AG08395 (cell line): ENCODE data around the gene FRAS1.
"Not testable (repeated sequence)": the region's sequence is repeated elsewhere in the genome, so short reads cannot be mapped to it uniquely, and the experiment has no call there.

Experiments
- DNase-seq: peaks from one replicate; pipeline ENCODE4 v3.0.0; 2012; ENCODE audit warnings: mixed read lengths, low spot score

The FRAS1 gene

GRCh38 chr4:78120144-78120880 is 63.2 kb downstream of the FRAS1 start:
- DNase-seq, result no peak

DNA sequence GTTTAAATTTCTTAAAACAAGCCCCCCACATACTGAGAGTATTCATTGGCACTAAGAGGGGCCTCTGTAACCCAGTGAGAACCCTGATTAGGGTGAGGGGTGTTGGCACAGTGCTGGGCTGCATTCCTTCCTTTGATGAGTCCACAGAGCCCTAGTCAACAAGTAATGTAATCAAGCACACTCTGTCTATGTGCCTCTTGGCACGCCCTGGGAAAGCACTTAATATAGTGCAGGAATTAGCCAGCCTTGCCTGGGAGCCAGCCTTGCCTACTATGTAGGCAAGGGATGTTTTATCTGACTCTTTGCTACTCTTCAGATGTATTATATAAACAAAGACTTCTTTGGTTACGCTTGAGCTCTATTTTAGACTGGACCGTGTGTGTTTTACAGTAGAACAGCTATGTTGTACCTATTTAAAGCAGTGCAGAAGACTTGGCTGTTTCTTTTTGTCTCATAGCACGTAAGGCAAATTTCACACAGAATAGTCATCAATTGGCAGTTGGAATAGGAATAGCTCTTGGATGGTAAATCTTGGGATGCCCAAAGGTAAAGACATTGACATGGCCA is 64.3 kb downstream of the FRAS1 start:
- DNase-seq, result no peak

- not testable (repeated sequence) for DNase-seq
Measured at GRCh38 chr4:78125834-78126331, 68.8 kb downstream of the FRAS1 start.

GRCh38 chr4:78129383-78130108 is 72.4 kb downstream of the FRAS1 start:
- DNase-seq, result no peak

GRCh38 chr4:78131403-78131802 is 74.3 kb downstream of the FRAS1 start:
- DNase-seq, result peak; percentile 61

DNA sequence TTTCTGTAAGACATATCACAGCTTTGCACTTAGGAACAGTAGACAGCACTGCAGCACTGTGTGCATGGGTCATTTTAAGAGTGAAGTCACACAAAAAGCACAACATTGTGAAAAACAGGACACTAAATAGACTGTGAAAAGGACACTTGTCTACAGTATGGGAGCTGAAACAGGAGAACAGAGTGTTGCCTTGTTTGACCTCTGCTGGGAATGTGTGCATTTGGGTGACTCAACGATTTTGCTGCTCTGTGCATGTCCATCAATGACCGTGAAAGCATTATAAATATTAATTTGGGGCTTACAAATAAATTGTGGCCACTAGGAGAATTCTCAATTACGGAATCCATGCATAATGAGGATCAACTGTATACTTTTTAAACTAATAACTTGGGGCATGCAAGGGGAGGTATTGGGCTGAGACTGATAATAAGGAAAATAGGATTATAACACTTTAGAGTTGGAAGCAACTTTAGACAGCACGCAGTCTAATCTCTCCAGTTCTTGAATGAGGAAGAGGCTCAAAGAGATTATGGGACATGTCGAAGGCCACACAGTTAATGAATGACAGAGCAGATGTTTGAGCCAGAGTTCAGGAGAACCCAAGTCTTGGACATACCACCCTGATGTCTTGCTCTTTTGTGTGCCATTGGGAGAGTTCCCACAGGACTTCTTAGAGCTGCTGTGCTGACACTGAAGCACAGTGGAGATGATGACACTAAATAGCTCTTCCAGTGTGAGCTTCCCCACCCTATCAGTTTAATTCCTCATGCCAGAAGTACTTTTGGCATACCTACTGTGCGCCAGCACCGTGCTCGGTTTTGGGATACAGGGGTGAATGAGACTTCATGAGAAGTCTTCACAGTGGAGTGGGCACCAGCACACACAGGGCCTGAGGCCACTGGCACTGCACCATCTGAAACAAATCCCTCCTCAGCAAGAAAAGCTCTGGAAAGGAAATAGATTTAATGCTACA is 79.3 kb downstream of the FRAS1 start:
- DNase-seq, result no peak

DNA sequence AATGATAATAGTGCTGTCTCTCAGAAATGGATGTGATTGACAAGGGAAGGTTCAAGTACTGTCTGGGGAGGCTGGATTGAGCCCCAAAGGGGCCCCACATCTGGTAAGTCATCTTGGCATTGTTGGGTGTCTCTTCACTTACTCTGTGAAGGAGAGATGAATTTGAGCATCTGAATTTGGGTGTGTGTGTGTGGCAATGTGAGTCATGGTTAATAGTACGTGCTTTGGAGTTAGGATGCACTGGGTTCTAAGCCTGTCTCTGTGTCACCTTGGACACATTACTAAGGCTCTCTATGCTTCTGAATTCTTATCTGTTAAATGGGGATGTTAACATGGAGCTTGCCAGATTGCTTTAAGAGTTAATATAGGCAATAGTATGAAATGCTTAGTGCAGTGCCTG is 80.4 kb downstream of the FRAS1 start:
- DNase-seq, result peak; percentile 12

GRCh38 chr4:78138252-78138651 is 81.1 kb downstream of the FRAS1 start:
- no peak for DNase-seq

- no peak for DNase-seq
Measured at GRCh38 chr4:78143634-78144033, 86.5 kb downstream of the FRAS1 start.

DNA sequence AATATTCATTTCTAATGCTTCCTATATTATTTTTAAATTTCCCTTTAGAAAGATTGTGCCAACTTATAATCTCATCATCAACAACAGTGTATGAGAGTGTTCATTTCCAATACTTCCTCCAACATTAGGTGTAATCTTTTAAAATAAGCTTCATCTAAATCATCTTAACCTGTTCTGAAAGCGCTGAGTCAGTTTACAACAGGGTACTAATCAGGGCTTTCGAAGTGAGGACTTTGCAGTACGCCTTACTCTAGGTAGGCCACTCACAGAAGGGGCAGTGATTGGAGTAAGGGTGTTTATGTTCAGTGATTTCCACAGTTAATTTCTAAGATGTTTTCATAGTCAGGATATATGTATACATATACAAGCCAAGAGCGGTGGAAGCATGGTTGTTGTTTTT is 87.9 kb downstream of the FRAS1 start:
- DNase-seq, result no peak

- DNase-seq, result no peak
Measured at GRCh38 chr4:78145622-78146021, 88.5 kb downstream of the FRAS1 start.

- no peak for DNase-seq
Measured at GRCh38 chr4:78149751-78150542, 92.8 kb downstream of the FRAS1 start.

GRCh38 chr4:78150543-78150864 is 93.4 kb downstream of the FRAS1 start:
- DNase-seq, result no peak

DNA sequence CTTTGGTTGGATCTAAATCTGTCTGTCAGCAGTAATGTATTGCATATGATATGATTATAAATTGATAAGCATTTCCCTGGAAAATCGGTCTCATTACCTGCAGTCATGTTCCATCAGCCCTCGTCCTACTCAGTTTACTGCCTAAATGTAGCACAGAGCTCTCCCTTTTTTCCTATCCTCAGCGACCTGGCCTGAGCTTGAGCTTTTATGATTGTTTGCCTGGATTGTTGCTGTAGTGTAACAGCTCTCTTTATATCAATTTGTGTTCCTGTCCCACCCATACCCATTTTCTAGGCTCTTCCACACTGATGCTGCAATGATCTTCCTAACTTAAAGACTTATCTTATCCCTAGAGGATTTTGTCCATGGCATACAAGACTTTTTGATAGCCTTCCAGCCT is 95.7 kb downstream of the FRAS1 start:
- DNase-seq, result no peak

- DNase-seq, result no peak
Measured at GRCh38 chr4:78154972-78155590, 98.0 kb downstream of the FRAS1 start.

GRCh38 chr4:78155616-78156105 is 98.5 kb downstream of the FRAS1 start:
- peak; percentile 19 for DNase-seq

GRCh38 chr4:78156520-78156919 is 99.4 kb downstream of the FRAS1 start:
- DNase-seq, result no peak

DNA sequence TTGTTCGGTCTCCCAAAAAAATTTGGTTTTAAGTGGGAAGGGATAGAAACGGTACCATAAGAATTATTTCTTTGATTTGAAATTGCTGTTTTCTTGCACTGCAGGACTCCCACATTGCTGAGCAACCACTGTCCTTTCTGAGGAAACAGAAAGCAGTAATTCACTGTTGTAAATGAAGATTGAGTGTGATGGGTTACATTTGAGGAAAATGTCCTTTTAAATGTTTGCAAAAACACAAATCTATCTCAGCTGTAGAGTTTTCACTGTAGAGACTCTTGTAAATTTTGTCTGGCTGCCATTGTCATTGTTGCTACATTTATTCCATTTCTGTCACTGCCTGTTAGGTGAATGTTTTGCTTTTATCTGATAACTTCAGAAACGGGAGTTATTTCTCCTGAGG is 105.2 kb downstream of the FRAS1 start:
- DNase-seq, result no peak

DNA sequence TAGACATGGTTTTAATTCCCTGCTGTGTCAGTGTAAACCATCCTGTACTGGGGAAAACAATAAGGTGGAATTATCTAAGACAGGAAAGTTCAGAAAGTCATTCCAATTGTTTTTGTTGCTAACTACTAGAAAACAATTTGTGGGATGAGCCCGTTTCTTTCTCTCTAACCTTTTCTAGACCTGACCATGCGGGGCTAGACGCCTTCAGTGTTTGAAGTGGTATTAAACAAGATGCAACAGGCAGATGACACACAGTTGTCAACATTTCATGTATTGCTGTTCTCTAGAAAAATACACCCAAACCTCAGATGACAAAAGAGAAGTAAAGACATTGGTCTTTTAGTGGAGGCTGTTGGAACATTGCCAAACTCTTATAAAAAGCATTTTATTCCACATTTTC is 105.7 kb downstream of the FRAS1 start:
- no peak for DNase-seq

GRCh38 chr4:78165758-78166157 is 108.6 kb downstream of the FRAS1 start:
- no peak for DNase-seq

DNA sequence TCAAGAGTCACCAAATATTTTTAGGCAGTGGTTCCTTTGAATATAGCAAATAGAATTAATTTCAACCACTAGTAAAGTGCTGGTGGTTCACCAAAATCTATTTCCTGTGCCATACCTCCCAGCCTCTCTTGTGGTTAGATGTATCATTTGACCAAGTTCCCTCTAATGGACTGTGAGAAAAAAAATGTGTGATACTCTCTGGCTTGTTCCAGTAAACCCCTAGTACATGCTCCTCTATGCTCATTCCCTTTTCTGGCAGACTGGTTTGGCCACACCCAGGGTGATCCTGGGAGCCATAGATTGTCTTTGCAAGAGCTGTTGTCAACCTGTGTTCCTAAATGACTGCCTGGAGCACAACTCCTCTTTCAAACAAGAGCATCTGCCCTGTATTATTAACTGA is 109.5 kb downstream of the FRAS1 start:
- peak; percentile 11 for DNase-seq
